Loucy (cell line): ENCODE results near the gene GRM7.

ENCODE experiments used
- CTCF ChIP-seq: fragments of 200-600 bp; sonication (generic); conservative IDR thresholded peaks from 2 replicates; pipeline ENCODE4 v1.5.1; 2014; ENCODE audit warnings: mild to moderate bottlenecking, antibody characterized with exemption, low read length
- EZH2phosphoT487 ChIP-seq: fragments of 200-600 bp; IDR thresholded peaks from 2 replicates; pipeline ENCODE4 v1.6.1; 2018; ENCODE audit warnings: antibody characterized with exemption, mild to moderate bottlenecking, moderate library complexity, borderline replicate concordance

DNA sequence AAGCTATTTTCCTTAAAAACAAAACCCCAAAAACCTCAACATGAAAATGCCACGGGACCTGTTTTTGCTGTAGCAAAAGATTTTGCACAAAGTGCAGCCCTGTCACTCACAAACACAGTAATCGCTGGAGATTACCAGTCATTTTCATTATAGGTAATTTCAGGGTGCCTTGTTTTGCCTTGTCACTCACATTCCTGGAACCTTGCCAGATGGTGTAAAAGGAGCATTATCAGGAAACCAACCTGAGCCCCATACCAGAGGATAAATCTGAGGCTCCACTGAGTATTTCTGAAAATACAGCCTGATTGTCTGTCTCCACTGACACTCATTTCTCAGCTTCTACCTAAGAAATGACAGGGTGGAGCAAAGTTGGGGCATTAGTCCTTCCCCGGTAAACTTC is 849.4 kb downstream of the GRM7 start:
- TF ChIP-seq CTCF (no peak), EZH2phosphoT487 (no peak)
